Measurements from ENCODE around the gene CDK9.

The CDK9 gene

DNA sequence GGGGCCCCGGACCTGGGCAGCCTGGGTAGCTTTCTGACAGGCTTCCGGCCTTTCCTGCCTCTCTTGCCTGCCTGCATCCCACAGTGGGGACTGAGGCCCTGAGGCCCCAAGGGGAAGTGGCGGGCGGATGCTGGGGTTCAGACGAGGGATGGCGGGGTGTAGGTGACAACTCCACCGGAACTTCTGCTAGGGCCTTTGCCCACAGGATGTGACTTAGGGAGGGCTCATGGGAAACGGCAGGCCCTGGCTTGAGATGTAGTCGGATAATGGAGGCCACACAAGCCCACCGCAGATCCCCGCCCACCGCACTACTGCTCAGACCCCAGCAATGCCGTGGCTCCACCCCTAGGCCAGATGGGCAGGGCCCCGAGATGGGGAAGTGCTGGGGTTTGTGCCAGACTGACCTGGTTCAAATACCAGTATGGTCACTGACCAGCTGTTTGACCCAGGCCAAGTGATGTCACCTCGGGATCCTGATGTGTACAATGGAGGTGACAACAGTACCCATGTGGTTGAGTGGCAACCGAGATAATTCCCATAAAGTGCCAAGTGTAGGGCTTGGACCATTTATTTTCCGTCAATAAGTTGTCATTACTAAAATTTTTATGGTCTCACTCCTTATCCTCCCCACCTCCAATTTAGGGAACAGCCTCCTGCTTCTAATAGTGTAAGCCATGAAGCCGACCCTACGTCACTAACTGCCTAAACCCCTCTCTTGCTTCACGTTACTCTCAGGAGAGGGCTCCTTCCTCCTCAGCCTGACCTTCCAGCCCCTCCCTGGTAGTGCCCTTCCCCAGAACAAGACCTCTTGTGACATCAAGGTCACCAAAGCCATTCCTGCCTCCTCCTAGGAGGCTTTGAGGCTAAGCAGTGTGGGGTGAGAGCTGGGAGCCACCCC lies 2.5 kb upstream of the CDK9 start:
- Mint-ChIP-seq H3K9me3 (no peaks in the 10 kb centered on the region), H3K4me3 (peak overlapping the region; percentile 73), H3K4me1 (ENCODE audit: low read depth) (peaks cover 81% of the 10 kb centered on the region), H3K27me3 (no peaks in the 10 kb centered on the region), H3K36me3 (ENCODE audit: low read depth) (peaks cover 17% of the 10 kb centered on the region), H3K27ac (peak overlapping the region; percentile 93)

DNA sequence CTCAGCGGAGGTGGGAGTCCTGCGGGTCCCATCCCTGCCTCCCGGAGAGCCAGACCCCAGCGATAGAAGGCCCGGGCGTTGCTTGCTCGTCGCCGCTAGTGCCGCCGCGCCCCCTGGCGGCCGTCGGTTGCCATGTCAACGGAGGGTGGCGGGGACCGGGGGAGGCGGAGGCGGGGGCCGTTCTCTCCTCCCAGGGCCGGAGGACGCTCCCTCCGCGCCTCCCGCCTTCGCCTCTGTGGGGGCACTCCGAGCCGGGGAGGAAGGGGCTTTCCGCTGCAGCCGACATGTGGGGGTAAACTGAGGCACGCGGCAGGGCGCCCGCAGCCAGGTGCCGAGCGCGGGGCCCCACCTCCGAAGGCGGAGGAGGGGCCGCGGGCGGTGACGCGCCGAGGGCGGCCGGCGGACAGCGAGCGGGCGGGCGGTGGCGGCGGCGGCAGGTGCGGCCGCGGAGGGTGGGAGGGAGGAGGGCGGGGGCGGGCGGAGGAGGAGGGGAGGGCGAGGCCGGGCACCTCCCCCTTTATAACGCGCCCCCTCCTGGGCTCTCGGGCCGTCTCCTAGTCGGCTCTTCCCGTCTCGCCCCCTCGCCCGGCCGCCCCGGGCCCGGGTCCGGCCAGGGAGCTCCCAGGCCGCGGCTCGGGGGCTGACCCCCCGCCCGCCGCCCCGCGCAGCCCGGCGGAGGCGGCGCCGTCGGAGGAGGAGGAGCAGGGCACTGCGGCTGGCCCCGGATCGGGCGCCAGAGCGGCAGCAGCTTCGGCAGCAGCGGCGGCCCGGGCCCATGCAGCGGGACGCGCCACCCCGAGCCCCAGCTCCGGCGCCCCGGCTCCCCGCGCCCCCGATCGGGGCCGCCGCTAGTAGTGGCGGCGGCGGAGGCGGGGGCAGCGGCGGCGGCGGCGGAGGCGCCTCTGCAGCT lies 556 bp upstream of the CDK9 start:
- Mint-ChIP-seq H3K27ac (peak overlapping the region; percentile 93), H3K4me3 (peak overlapping the region; percentile 97), H3K4me1 (ENCODE audit: low read depth) (peaks cover 78% of the 10 kb centered on the region), H3K9me3 (no peaks in the 10 kb centered on the region), H3K27me3 (no peaks in the 10 kb centered on the region), H3K36me3 (ENCODE audit: low read depth) (peaks cover 35% of the 10 kb centered on the region)

DNA sequence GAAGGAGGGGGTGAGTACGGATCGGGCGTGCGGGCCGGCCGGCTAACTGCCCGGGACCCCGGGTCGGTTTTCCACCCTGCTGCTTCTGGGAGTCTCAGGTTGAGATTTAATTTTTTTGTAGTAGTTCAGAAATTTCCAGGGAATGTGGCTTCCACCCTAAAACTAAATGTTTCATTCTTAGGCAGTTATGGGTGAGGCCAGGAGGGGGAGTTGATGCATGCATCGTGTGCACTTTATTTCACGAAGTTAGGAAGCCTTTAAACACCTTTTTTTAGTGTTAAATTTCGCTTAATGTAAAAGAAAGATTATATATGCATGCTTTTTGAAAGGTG lies 905 bp downstream of the CDK9 start:
- Mint-ChIP-seq H3K36me3 (ENCODE audit: low read depth) (peaks cover 49% of the 10 kb centered on the region), H3K4me1 (ENCODE audit: low read depth) (peaks cover 72% of the 10 kb centered on the region), H3K27ac (peak overlapping the region; percentile 89), H3K4me3 (peak overlapping the region; percentile 97), H3K27me3 (no peaks in the 10 kb centered on the region), H3K9me3 (no peaks in the 10 kb centered on the region)

DNA sequence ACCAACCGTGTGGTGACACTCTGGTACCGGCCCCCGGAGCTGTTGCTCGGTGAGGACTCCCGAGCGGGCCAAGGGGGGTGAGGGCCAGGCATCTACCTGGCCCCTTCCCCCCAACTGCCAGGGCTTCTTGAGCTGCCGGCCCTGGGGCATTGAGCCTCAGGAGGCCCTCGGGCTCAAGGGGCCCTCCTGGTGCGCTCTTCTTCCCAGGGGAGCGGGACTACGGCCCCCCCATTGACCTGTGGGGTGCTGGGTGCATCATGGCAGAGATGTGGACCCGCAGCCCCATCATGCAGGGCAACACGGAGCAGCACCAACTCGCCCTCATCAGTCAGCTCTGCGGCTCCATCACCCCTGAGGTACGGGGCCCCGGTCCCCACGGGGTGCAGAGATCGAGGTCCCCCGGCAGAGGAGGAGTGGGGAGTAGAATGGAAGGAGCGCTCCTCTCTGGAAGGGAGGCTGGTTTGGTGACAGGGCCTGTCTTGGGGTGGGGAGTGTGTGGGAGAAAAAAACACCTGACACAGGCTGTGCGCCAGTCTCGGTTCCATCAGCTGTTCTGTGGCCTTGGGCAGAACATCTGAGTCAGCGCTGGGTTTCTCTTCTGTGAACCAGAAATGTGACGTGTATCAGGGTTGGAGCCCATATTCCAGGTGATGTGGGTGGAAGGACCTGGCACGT lies 2.6 kb downstream of the CDK9 start:
- H3K4me1 Mint-ChIP-seq (ENCODE audit: low read depth): peaks cover 62% of the 10 kb centered on the region
- no peaks in the 10 kb centered on the region for H3K9me3 Mint-ChIP-seq
- peaks cover 59% of the 10 kb centered on the region for H3K36me3 Mint-ChIP-seq (ENCODE audit: low read depth)
- peak overlapping the region; percentile 51 for H3K4me3 Mint-ChIP-seq
- no peaks in the 10 kb centered on the region for H3K27me3 Mint-ChIP-seq
- peak overlapping the region; percentile 87 for H3K27ac Mint-ChIP-seq

DNA sequence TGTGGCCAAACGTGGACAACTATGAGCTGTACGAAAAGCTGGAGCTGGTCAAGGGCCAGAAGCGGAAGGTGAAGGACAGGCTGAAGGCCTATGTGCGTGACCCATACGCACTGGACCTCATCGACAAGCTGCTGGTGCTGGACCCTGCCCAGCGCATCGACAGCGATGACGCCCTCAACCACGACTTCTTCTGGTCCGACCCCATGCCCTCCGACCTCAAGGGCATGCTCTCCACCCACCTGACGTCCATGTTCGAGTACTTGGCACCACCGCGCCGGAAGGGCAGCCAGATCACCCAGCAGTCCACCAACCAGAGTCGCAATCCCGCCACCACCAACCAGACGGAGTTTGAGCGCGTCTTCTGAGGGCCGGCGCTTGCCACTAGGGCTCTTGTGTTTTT lies 3.3 kb downstream of the CDK9 start:
- Mint-ChIP-seq H3K4me3 (no peak overlapping the region), H3K27me3 (no peaks in the 10 kb centered on the region), H3K9me3 (no peaks in the 10 kb centered on the region), H3K36me3 (ENCODE audit: low read depth) (peaks cover 59% of the 10 kb centered on the region), H3K27ac (peak overlapping the region; percentile 87), H3K4me1 (ENCODE audit: low read depth) (peaks cover 55% of the 10 kb centered on the region)

DNA sequence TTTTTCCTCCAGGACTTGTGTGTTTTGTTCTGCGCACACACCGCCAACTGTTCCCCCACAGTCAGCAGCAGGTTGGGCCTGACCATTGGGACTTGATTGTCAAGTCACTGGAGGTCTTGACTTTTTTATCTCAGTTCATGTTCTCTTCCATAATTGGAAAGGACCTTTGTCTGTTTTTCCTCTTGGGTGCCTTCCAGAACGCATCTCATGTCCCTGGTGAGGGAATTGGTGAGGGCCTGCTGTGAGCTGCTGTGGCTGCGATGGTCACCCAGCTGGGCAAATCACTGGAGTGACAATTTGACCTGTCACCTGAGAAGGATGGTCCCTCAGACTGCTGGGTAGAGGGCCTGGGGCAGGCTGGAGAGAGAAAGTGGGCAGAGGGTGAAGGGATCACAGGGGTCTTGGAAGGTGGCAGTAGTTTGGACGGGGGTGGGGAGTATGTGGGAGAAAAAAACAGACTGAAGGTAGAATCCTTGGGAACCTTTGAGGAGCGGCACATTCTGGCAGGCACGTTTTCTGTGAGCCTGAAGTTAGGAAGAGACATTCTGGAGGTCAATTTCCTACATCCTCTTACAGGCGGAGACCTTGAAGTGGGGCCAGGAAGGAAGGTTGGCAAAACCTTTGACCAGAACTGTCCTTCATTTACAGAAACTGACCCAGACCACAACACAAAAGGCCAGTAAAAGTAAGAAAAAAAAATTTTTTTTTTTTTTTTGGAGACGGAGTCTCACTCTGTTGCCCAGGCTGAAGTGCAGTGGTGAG lies 4.4 kb downstream of the CDK9 start:
- Mint-ChIP-seq H3K27me3 (no peaks in the 10 kb centered on the region), H3K36me3 (ENCODE audit: low read depth) (peaks cover 59% of the 10 kb centered on the region), H3K9me3 (no peaks in the 10 kb centered on the region), H3K4me1 (ENCODE audit: low read depth) (peaks cover 48% of the 10 kb centered on the region), H3K27ac (peak overlapping the region; percentile 63), H3K4me3 (no peak overlapping the region)

DNA sequence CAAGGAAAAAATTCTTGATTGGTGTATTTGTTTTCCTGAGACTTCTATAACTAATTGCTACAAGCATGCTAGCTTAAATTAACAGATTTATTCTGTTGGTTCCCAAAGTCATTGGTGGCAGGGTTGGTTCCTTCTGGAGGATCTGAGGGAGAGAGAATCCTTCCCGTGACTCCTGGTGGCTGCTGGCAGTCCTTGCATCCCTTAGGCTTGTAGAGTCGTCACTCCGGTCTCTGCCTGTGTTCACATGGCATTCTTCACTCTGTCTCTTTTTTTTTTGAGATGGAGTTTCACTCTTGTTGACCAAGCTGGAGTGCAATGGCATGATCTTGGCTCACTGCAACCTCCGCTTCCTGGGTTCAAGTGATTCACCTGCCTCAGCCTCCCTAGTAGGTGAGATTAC lies 5.3 kb downstream of the CDK9 start:
- peaks cover 59% of the 10 kb centered on the region for H3K36me3 Mint-ChIP-seq (ENCODE audit: low read depth)

DNA sequence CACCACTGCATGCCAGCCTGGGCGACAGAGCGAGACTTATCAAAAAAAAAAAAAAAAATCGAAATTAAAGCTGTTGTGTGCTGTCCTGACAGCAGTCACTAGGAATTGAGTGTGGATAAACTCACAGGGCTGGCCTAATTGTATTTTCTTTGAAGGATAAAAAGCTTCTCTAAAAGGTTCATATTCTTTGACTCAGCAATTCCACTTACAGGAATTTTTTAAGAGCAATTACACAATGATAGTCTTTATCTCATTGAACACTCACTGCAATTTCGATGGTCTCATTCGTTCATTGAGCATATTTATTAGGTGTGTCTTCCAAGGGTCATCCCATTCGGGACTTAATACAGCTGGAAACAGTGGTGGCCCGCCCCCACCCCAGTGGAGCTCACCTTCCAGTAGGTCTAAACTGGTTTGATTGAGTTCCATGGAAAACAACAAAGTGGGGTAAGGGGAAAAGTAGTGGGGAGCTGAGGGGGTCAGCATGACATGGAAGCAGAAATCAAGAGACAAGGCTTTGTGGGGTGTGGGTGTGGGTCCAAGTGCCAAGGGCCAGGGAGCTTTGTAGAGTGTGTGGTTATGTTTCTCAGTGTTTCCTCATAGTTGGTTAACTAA lies 6.7 kb downstream of the CDK9 start:
- Mint-ChIP-seq H3K27ac (peak overlapping the region; percentile 49), H3K27me3 (no peaks in the 10 kb centered on the region)

More for the DNA sequence above, 5.3 kb downstream of the CDK9 start:
- Mint-ChIP-seq H3K4me3 (no peak overlapping the region), H3K27me3 (no peaks in the 10 kb centered on the region), H3K9me3 (no peaks in the 10 kb centered on the region), H3K27ac (no peak overlapping the region), H3K4me1 (ENCODE audit: low read depth) (peaks cover 51% of the 10 kb centered on the region)

DNA sequence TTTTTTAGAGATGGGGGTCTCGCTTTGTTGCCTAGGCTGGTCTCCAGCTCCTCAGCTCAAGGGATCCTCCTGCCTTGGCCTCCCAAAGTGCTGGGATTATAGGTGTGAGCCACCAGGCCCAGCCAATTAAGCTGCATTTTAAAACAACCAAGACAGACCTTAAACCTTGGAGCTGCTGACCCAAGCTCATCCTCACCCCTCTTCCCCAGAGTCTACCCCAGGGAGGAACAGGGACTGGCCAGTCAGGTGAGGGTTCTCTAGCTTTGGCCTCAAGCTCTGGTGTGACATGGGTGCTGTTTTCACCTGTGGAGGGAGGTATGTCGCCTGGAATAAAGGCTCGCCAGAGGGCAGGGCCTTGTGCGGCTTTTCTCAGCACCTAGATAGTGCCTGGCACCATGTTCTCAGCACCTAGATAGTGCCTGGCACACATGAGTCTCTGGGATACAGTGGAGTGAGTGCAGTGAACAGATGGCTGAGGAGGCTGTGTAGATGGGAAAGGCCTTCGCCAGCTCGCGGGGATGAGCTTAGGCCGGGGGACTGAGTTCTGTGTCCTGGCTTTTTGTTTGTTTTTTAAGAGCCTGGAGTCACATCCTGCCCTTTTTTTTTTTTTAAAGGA lies 7.4 kb downstream of the CDK9 start:
- no peaks in the 10 kb centered on the region for H3K9me3 Mint-ChIP-seq
- H3K36me3 Mint-ChIP-seq (ENCODE audit: low read depth): peaks cover 42% of the 10 kb centered on the region
- no peaks in the 10 kb centered on the region for H3K27me3 Mint-ChIP-seq
- peak overlapping the region; percentile 65 for H3K27ac Mint-ChIP-seq
- no peak overlapping the region for H3K4me3 Mint-ChIP-seq
- H3K4me1 Mint-ChIP-seq (ENCODE audit: low read depth): peaks cover 55% of the 10 kb centered on the region

More for the DNA sequence above, 6.7 kb downstream of the CDK9 start:
- no peaks in the 10 kb centered on the region for H3K9me3 Mint-ChIP-seq
- peaks cover 54% of the 10 kb centered on the region for H3K4me1 Mint-ChIP-seq (ENCODE audit: low read depth)
- H3K4me3 Mint-ChIP-seq: no peak overlapping the region
- H3K36me3 Mint-ChIP-seq (ENCODE audit: low read depth): peaks cover 47% of the 10 kb centered on the region

DNA sequence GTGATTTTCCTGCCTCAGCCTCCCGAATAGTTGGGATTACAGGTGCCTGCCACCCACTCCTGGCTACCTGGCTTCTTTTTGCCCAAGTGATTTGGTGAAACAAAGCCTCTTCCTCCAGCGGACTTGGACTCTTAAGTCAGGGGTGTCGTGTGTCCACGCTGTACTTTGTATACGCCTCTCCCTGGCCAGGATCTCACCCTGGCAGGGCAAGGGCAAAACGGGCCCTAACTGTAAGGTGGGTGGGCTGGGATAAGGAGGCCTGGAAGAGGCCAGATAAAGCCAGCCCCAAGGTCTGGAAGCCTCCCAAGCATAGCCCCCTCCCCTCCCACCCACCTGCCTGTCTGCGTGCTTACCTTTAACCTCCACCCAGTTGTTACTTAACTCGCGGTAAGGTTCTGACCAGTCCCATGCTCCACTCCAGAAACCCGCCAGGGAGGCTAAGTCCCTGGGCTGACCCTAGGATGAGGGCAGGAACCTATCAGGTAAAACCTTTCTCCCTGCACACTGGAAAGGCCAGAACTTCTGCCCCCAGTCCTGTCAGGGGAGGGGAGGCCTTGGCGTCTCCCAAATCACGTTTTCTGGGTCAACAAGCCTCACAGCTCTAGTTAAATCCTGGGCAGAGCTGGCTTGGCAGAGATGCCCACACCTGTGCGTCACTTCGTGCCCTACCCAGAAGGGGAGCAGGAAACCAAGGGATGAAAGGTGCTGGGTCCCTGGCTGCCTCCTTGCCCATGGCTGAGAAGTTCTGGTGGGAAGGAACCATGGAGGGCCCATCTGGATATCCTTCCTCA lies 8.4 kb downstream of the CDK9 start:
- Mint-ChIP-seq H3K36me3 (ENCODE audit: low read depth) (peaks cover 33% of the 10 kb centered on the region), H3K27me3 (no peaks in the 10 kb centered on the region), H3K4me1 (ENCODE audit: low read depth) (peaks cover 47% of the 10 kb centered on the region), H3K27ac (no peak overlapping the region), H3K4me3 (no peak overlapping the region), H3K9me3 (no peaks in the 10 kb centered on the region)

DNA sequence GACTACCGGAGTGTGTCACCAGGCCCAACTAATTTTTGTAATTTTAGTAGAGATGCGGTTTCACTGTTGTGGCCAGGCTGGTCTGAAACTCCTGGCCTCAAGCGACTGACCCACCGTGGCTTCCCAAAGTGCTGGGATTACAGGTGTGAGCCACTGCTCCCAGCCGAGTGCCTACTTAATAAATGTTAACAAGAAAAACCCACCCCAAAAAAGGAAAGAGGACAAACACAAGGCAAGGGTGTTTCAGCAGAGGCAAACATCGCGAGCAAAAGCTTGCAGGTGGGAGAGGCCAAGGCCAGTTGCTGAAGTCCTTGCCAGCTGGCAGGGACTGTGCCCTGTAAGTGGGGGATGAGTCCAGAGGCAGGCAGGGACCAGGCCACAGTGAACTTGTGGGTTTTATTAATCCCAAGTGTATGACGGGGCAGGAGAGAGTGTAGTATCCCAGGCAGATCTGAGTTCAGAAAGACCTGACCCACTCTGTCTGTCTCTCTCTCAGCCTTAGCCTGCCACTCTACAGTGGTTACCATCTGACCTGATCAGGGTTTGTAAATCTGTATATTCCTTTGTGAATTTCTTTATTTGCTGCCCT lies 10.5 kb downstream of the CDK9 start:
- Mint-ChIP-seq H3K4me3 (no peak overlapping the region), H3K27me3 (no peaks in the 10 kb centered on the region), H3K36me3 (ENCODE audit: low read depth) (peaks cover 14% of the 10 kb centered on the region), H3K4me1 (ENCODE audit: low read depth) (peaks cover 36% of the 10 kb centered on the region), H3K9me3 (no peaks in the 10 kb centered on the region), H3K27ac (peak overlapping the region; percentile 81)

DNA sequence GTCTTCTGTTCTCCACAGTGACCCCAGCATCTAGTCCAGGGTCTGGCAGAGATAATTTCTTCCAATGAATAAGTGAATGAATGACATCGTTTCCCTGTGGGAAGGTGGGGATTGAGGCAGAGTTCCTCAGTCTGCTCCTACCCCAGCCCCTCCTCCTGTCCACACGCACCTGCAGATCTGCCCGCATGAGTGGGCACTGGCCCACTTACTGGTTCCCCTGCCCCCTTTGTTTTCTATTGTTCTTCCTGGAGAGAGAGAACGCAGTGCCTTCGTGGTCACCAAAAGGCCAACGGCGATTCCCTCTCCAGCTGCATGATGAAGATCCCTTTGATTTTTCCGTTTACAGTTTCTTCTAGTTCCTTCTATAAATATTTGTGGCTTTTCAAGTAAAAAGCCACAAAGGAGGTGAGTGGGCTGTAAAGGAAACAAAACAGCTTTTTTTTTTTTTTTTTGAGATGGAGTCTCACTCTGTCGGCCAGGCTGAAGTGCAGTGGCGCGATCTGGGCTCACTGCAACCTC lies 11.1 kb downstream of the CDK9 start:
- H3K4me1 Mint-ChIP-seq (ENCODE audit: low read depth): peaks cover 39% of the 10 kb centered on the region
- peak overlapping the region; percentile 65 for H3K4me3 Mint-ChIP-seq
- H3K27me3 Mint-ChIP-seq: no peaks in the 10 kb centered on the region
- H3K9me3 Mint-ChIP-seq: no peaks in the 10 kb centered on the region
- H3K36me3 Mint-ChIP-seq (ENCODE audit: low read depth): peaks cover 8% of the 10 kb centered on the region
- H3K27ac Mint-ChIP-seq: peak overlapping the region; percentile 81

All from stimulated activated naive CD8-positive, alpha-beta T cell treated with anti-CD3 and anti-CD28 coated beads, Interleukin-15, Interleukin-2, amounts not matched to agents 100 ng/mL and 50 ng/mL, for 24 hours (primary cell).